Stimulated activated CD4-positive, alpha-beta T cell treated with anti-CD3 and anti-CD28 coated beads, TNF-alpha, amount 100 ng/mL, for 48 hours (primary cell): Measurements from ENCODE around the gene TJAP1.

ENCODE experiments used
- DNase-seq, 3 donors: peaks; one replicate each; pipeline ENCODE4 v3.0.0-alpha.2; 2020; ENCODE audit warnings: low read depth in 3 of 3

Gene TJAP1

DNA sequence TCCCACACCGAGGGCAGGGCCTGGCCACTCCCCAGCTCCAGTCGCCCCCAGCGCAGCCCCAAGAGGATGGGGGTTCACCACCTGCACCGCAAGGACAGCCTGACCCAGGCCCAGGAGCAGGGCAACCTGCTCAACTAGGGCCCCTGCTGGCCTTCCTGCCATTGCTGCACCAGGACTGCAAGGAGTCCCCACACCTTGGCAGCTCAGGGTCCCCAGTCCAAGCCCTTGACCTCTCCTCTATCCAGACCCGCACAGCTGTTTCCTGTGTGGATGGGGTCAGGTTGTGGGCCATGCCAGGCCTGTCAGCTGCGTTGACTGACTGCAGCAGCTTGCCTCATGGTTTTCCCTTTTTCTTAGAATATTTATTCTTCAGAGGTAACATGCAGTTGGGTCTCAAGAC is 28.3 kb downstream of the TJAP1 start:
- DNase-seq, result no peak

DNA sequence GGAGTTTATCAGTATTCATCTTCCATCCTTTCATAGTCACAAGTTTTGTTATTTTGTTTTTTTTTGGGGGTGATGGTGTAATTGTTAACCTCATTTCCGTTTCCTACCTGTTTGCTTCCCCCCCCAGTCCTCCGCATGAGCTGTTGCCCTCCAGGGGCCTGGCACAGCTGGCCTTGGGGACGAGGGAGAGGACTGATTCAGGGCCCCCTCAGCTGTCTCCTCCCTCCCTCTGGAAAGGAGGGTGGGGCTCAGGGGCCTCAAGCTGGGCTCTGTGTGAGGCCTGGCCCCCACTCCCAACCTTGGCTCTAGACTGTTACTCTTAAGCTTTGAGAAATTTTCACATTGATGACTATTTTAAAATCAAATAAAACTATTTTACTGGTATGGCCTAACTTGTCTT is 28.8 kb downstream of the TJAP1 start:
- no peak for DNase-seq

DNA sequence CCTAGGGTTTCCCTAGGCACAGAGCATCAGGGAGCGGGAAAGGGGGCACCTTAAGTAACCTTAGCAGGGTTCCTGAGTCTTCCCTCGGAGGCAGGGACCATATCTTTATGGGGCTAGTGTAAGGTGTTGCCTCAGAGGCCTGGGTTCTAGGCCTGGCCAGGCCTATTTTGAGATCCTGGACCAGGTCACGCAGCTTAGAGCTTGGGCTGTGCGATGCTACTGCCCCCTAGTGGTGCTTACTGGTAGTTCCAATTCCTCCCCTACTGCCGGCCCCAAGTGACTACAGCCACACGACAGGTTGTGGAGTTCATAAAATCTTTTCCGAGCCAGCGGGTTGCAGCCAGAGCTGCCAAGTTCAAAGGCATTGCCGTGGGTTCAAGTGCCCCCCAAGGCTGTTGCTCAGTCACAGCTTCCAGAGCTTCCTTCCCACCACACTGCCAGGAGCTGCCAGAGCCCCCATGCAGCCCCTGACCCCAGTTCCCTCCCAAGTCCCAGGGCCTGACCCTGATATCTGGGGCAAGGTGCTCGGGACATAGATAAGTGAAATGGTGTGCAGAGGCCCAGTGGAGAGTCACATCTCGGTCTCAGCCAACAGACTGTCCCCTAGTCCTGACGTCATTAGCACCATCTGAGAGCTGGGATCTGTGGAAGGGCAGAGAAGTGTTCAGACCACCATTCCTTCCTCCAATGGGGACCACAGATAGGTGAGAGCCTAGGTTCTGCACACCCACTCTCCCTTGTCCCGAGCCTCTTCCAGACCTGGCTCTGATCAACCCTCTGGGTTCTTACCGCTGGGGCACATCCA is 29.5 kb downstream of the TJAP1 start:
- peak; percentile 67 to 77 (median 70) for DNase-seq

DNA sequence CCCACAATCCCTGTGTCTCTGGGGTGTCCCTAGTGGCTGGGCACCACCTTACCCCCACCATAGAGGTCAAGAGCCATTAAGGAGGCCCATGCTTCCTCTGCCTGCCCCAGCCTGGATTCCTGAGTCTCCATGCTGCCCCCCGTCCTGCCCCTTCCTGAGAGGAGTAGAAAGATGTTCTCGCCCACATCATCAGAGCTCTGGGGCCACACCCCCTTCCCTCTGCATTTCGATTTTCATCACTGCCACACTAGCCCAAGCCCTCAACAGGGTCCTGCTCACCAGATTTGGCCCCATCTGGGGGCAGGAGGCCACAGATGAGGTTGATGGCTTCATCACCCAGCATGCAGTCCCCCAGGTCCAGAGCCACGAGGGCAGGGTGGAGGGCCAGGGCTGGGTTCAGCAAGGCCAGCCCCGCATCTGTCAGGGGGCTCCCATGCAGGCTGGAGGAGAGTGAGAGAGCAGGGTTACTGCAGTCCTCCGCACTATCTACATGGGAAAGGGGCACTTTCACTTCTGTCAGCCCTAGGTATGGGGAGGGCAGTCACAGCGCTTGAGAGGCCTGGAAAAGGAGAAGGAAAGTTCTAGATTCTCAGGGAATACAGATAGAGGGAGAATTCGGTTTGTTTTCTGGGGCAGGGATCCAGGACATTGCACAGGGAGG is 31.2 kb downstream of the TJAP1 start:
- no peak for DNase-seq

DNA sequence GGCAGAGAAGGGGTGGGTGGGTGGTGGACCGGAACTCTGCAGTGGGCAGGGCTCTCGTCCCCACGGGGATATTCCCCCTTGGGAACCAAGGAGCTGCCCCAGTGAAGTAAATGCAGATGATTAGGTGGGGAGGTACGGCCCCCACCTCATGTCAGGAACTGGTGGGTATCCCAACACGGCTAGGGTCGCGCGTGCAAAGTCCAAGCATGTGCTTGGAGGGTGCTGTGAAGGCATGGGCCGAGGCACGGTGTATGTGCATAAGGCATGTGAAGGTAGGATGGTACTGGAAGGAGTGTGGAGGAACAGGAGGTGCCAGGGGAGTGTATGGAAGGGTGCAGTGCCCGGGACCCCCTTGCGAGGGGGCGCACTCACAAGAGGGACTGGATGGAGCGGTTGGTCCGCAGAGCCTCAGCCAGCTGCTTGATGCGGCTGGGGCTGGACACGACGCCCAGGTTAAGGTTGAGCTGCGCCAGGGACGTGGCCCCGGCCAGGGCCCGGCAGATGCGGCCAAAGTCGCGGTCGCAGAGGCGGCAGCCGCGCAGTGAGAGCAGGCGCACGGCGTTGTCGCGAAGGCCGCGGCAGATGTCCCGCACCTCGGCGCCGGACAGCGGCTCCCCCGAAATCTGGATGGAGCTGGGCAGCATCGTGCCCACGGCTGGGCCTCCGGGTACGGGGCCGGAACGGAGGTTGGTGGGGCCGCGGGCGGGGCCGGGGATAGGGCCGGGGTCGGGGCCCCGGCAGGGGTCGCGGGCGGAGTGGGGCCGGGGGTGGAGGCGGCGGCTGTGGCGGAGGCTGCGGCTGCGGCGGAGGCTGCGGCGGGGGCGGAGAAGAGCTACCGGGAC is 32.0 kb downstream of the TJAP1 start:
- no peak for DNase-seq

DNA sequence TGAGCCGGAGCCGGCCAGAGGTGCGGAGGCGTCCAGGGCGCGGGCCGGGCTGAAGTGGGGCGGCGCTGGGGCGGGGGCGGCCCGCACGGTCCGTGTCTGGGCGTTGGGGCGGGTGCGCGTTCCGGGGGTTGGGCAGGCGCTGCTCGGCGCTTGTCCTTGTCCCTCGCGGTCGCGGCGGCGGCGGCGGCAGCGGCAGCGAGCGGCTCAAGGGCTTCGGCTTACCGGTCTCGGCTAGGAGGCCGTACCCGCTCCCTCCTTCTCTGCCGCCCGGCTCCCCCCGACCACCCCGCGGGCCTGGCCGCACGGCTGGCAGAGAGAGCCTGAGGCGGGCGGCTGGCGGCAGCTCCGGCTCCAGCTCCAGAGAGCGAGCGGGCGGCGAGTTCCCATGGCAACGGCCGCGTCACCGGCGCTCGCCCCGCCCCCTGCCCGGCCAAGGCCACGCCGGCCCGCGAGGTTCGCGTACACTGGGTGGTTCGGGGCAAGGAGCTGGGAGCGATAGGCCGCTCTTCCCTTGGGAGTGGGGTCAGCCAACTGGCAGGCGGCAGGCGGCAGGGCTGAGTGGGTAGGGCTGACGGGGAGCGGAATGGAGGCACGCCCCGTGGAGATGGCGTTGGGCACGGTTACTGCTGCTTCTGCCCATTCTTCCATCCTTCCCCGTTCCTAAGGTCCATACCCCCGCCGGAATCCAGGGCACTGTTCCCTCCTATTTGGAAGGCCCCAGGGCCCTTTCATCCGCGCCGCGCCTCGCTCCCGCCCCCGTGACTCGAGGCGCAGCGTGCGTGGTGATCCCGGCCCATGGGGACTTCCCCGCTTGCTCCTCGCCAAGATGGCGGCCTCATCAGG is 32.8 kb downstream of the TJAP1 start, which contains the start of gene LRRC73:
Gene LRRC73 (minus strand): TSS at position 363 of the 843 bp plus-strand sequence. CDS start 561 bp downstream, outside the sequence.
- DNase-seq, result peak; percentile 43 to 75 (median 58)

DNA sequence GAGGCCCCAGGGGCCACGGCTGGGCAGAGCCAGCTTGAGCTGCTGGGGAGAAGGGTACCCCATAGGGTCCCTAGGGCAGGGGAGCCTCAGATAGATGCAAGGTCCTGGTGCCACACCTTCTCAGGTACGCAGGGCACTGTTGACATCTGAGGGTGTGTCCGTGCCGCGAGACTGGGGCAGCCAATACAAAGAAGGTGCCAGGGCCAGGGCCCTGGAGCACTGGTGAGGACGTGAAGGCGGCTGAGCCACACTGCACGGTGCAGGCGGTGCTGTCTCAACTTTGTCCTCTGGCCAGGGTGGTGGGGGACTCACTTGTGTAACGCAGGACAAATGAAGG is 33.4 kb downstream of the TJAP1 start:
- no peak for DNase-seq

DNA sequence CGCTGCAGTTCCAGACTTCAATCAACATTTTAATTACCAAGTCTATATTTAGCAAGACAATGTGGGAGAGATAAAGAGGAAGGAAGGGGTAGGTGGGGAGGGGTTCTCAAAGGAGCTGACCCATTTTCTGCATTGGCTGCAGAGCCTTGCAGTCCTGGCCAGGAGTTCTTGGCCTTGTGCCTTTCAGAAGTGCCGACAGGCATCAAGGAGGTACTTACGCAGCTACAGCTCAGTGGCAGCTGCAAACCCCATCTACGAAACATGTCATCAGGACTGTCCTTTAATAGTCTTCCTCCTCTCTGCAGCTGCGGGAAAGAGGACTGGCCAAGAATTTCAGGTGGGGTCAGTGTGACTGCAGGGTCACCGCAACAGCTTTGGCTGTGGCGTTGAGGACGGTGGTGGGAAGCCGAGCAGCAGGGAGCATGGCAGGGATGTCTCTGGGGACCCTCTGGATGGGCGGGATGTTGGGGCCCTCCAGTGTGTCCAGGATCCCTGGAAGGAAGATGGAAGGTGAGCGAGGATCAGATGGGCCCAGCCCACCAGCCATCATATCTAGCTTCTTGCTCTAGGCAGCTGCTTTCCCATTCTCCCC is 34.5 kb downstream of the TJAP1 start:
- DNase-seq, result no peak

DNA sequence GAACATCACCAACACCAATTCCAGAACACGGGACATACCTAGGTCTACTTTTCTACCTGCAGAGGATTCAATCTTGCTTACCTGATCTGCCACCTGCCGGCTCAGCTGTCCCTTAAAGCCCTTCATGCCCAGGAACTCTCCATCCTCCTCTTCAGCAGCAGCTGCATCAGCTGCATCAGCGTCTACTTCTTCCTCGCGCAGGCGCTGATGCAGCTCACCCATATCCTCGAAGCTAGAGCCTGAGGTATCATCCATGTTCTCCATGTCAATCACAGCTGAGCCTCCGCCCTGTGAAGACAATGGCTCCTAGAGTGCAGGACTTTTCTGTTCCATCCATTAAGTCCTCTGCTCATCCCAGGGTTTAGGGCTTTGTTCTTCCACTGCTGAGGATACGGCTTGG is 38.4 kb downstream of the TJAP1 start:
- DNase-seq, result no peak

DNA sequence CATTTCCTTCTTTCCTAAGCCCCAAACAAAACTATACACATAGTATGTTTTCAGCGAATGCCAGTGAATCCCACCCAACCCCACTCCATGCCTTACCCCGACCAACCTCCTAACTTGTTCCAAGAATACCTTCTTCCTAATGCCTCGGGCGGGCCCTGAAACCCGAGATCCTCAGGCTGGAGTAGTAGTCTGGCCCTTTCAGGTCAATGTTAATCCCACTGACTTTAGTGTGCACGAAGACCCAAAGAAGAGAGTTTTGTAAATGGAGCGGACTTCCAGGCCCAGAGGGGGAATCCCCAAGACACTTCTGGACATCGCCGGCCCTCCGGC is 39.0 kb downstream of the TJAP1 start:
- no peak for DNase-seq

DNA sequence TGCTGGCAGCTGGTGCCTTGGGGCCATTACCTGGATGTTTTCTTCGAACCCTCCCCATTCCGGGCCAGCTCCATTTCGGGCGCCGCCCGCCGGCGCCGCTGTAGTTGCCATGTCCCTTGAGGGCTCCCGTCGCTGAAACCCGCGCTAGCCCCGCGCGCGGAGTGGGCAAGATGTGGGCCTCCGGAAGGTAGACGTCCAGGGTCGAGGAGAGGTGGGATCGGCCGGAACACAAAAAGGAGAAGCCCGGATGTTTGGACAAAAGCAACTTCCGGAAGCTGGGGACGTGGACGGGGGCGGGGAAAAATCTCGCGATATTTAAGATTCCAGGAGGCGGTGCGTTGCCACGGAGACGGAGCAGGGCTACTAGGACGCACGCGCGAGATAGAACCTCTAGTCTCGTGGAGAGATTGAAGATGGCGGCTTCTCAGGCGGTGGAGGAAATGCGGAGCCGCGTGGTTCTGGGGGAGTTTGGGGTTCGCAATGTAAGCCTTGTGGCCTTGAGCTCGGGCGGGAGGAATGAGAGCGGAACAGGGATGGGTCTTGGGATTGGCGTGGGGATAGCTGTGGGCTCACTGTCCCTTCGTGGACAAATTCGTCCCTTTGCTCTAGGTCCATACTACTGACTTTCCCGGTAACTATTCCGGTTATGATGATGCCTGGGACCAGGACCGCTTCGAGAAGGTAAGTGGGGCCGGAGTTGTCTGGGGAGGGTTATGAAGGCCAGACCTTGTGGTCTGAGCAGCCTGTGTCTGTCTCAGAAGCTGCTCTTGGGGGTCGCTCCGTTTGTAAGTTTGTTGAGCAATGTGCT is 39.5 kb downstream of the TJAP1 start, which contains the start of the genes POLR1C and YIPF3:
Gene POLR1C (plus strand): TSS at position 393 of the 808 bp plus-strand sequence. CDS start 21 bp downstream, at position 414.
Gene YIPF3 (minus strand): TSS at position 230 of the 808 bp plus-strand sequence. CDS start 119 bp downstream, at position 111.
- peak; percentile 94 to 96 (median 96) for DNase-seq

DNA sequence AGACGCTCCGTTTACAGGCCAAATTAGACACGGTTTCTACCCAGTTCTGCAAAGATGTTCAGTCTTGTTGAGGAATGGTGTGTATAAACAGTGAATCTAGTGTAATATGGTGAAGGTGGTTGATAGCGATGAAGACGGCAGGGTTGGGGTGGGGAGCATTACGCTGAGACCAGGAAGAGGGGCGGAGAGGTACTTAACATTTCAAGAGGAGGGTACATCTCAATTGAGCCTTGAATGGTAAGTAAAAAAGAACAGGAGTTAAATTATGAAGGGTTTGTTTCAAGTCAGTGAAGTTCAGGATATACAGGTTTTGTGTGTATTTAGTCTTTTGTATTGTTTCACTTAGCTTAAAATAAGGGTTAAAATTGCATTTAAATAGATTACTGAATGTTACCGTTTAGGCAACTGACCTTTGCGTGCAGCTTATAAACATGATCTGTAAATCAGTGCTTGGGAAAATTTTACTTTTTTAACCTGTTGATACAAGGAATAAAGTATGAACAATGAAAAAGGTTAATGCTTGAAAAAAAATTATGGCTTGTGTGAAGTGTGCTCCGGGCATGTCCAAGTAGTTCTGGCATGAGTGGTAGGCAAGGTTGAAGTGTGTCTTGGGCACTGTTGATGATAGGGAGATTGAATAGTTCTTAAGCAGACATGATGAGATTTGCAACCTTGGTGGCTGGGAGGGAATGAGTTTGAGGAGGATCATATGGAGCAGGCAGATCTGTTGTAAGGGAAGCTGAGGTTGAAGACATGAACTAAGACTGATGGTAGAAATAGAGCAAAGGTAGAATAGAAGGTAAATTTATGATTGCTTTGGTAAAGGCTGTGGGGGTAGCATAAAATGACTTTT is 40.4 kb downstream of the TJAP1 start:
- no peak for DNase-seq

DNA sequence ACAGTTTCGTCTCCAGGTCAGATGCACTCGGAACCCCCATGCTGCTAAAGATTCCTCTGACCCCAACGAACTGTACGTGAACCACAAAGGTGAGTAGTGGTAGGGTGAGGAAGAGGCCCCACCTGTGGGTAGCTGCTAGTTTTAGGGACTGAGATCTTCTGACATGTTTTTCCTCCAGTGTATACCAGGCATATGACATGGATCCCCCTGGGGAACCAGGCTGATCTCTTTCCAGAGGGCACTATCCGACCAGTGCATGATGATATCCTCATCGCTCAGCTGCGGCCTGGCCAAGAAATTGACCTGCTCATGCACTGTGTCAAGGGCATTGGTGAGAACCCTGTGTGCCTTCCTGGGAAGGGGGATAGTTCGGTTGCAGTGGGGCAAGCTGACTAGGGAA is 42.7 kb downstream of the TJAP1 start:
- DNase-seq, result no peak

DNA sequence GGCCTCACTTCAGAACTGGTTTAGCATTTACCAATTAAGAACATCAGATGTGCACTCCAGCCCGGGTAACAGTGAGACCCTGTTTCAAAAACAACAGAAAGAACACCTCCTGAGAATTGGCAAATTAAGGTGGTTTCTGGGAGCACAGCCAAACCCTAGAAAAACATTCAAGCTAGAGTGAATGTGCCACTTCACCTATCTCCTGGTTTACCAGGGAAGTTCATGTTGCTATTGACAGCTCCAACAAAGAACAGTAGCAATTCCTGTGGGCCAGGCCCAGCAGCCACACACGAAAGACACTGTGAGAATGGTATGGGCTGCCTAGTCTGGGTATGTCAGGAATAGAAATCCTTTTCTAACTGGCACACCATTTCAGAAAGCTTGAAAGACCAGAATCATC is 44.5 kb downstream of the TJAP1 start:
- DNase-seq, result no peak

DNA sequence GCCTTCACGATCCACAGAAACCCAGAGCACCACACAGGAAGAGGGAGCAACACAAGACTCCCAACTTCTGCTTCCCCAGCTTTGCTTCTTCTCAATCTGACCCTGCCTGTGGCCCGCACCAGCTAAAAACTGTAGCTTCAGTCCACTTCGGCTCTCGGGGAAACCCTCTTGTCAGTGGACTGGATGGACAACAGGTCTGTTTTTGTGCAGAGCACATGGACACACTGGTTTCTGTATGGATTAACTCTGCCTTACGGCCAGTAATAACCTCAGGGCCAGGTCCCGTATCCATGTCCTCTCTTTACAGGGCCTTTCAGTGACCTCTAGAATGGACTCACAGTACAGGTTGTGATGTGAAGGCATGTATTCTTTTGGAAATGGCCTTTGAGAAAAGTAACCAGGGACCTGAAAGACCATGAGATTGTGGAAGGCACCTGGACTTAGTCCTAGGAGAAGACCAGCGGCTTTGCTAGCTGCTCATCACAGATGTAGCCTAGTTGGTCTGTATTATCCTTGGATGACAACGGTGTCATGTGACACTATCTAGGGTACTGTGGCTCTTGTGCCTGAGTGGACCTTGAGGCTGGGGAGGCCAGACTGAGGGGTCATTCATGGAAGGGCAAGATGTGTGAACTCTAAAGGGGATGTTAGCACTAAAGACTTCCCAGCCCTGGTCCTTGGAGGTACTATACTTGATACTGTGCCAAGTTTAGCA is 45.3 kb downstream of the TJAP1 start:
- DNase-seq, result no peak

DNA sequence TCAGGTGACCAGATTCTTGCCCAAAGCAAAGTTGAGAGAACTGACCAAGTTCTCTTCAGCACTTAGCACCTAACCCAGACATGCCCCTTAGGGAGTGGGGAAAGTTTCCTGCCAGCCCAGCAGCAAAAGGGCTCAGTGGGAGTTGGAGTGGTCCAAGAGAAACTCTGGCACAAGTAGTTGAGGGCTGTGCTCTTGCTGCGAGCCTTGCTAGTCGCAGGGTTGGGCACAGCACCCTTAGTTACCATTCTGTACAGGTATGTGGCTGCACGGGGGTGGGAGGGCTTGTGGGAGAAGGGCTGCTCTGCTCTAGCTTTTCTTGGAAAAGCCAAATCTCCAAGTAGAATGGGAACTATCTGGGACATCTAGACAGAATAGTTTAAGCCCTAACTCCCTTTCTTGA is 45.9 kb downstream of the TJAP1 start:
- DNase-seq, result no peak

DNA sequence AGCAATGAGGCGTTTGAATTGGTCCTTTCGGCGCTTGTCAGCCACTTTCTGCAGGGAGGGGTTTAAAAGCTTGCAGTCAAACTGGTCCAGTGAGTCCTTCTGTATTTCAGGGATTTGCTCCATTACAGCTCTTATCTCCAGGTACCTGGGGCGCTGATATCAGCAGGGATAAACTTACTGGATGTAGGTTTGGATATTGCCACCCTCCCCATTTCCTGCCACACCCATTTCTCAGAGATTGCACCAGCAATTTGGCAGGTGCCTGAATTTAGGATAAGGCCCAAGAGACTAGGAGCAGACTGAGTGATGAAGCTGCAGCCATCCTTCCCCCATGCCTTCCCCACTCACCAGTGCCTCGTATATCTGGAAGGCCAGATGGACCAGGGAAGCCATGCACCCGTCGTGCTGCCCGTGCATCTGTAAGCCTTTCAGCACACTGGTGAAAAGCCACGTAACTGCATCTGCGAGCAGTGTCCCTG is 47.2 kb downstream of the TJAP1 start:
- no peak for DNase-seq

DNA sequence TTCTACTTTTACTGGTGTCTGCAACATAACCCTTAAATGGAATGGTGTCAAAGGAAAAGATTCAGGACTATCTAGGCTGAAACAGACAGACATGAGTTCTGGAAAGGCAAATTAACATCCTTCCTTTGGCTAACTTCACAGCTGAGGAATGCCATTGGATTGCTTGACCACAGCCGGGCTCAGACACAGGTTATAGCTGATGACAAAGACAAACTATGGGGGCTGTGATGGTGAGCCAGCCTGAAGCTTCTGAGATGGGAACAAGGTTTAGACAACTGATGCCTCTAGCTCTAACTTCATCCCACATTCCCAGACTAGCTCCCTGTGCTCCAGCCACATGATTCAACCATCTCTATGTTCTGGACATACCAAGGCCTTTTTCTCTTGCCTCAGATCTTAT is 54.8 kb downstream of the TJAP1 start:
- DNase-seq, result no peak
